Measurements from ENCODE around the gene CASQ2. TPM values are rescaled to one million over a fixed set of nuclear protein-coding genes. Genes with fewer than 3 reads are reported as not detected.

Gene CASQ2
- total RNA-seq, 2 donors from 2014 or later = 673 to 1,066 TPM

- no peaks in the 10 kb centered on the region for H3K27me3 ChIP-seq
- H3K36me3 ChIP-seq = peaks cover 8% of the 10 kb centered on the region
- H3K27ac ChIP-seq = no peak overlapping the region
- TF ChIP-seq CTCF (IDR thresholded peaks at IDR 0.05) = no peak
- no peak for DNase-seq (ENCODE audit: low spot score)
- H3K4me1 ChIP-seq = peaks cover 0 to 35% of the 10 kb centered on the region in 2 donors
- no peak overlapping the region for H3K4me3 ChIP-seq
- H3K9me3 ChIP-seq = no peaks in the 10 kb centered on the region
Observed at GRCh38 chr1:115654663-115655305, 113.7 kb downstream of the CASQ2 start.

- Histone ChIP-seq H3K27ac (no peak overlapping the region), H3K4me1 (peaks cover 0 to 36% of the 10 kb centered on the region in 2 donors)
Observed at GRCh38 chr1:115654125-115654524, 114.4 kb downstream of the CASQ2 start.

GRCh38 chr1:115652236-115652788 is 116.2 kb downstream of the CASQ2 start:
- Histone ChIP-seq H3K4me3 (no peak overlapping the region), H3K36me3 (peaks cover 8% of the 10 kb centered on the region), H3K27ac (no peak overlapping the region), H3K4me1 (peaks cover 0 to 55% of the 10 kb centered on the region in 2 donors), H3K9me3 (no peaks in the 10 kb centered on the region), H3K27me3 (no peaks in the 10 kb centered on the region)
- no peak for DNase-seq (ENCODE audit: low spot score)
- no peak for TF ChIP-seq CTCF (IDR thresholded peaks at IDR 0.05)

More at GRCh38 chr1:115654125-115654524, 114.4 kb downstream of the CASQ2 start:
- Histone ChIP-seq H3K27me3 (no peaks in the 10 kb centered on the region), H3K4me3 (no peak overlapping the region), H3K36me3 (peaks cover 8% of the 10 kb centered on the region), H3K9me3 (no peaks in the 10 kb centered on the region)
- TF ChIP-seq CTCF (IDR thresholded peaks at IDR 0.05) = no peak
- DNase-seq (ENCODE audit: low spot score) = no peak

- no peaks in the 10 kb centered on the region for H3K9me3 ChIP-seq
- no peak for TF ChIP-seq CTCF (IDR thresholded peaks at IDR 0.05)
- no peak overlapping the region for H3K4me3 ChIP-seq
- H3K4me1 ChIP-seq = peaks cover 0 to 49% of the 10 kb centered on the region in 2 donors
- H3K27ac ChIP-seq = no peak overlapping the region
- H3K36me3 ChIP-seq = peaks cover 8% of the 10 kb centered on the region
- no peak for DNase-seq (ENCODE audit: low spot score)
- no peaks in the 10 kb centered on the region for H3K27me3 ChIP-seq
Observed at GRCh38 chr1:115651391-115651790, 117.1 kb downstream of the CASQ2 start.

DNA sequence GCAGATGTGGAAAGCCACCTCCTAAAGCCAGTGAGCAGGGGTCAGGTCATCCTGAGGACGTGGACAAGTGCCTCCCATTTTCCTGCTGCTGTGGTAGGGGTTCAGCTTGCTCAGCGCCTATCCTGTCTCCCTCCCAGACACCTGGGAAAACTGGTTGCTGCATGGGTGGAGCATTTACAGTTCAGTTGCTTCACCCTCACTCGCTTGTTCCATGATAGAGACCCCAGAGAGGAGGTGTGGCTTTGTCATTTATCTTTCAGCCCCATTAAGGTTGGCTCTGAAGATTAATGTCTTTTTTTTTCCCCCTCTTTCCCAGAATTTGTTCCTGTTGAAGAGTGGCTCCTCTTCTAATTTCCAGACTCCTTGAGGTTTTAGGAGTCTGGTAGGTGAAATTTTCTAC is 117.6 kb downstream of the CASQ2 start:
- Histone ChIP-seq H3K27ac (no peak overlapping the region), H3K36me3 (peaks cover 8% of the 10 kb centered on the region), H3K4me3 (no peak overlapping the region), H3K4me1 (peaks cover 0 to 46% of the 10 kb centered on the region in 2 donors), H3K27me3 (no peaks in the 10 kb centered on the region), H3K9me3 (no peaks in the 10 kb centered on the region)
- DNase-seq (ENCODE audit: low spot score) = no peak
- TF ChIP-seq CTCF (IDR thresholded peaks at IDR 0.05) = no peak

Other genes starting within 250 kb of the CASQ2 start
- 1 to 10 TPM; 4.0 to 6.1 TPM for gene VANGL1, start 126.7 kb downstream of the CASQ2 start, total RNA-seq
- gene NHLH2, start 72.4 kb upstream of the CASQ2 start, total RNA-seq = not detected
- gene SLC22A15, start 207.8 kb upstream of the CASQ2 start, total RNA-seq = 10 to 100 TPM in 1 of 2 donors, 1 to 10 TPM in 1; 3.9 to 10.1 TPM